GM19023 (cell line): ENCODE data around the gene ID3.

Source experiments
- ATAC-seq: cut with Tn5 transposase; IDR thresholded peaks from one replicate; pipeline ENCODE4 v1.9.1; 2021; ENCODE audit warnings: mild to moderate bottlenecking, moderate library complexity; ENCODE audit not compliant: unreplicated experiment

The ID3 gene

DNA sequence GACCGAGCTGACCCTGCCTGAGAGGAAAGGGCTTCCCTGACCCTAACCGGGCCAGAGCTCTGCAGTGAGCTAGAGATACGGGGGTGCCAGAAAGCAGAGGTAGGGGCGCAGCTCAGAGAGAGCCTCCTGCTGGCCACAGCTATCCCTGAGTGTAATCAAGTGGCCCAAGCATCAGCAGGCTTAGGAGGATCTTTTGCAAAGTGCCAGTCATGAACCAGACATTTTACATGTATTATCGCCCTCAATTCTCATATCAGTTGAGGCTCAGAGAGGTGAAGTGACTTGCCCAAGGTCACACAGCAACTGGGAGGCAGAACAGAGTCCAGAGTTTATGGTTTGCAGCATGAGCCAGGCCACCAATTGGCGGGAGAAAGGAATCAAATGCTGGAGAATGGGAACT is 7.0 kb upstream of the ID3 start:
- ATAC-seq: no peak

DNA sequence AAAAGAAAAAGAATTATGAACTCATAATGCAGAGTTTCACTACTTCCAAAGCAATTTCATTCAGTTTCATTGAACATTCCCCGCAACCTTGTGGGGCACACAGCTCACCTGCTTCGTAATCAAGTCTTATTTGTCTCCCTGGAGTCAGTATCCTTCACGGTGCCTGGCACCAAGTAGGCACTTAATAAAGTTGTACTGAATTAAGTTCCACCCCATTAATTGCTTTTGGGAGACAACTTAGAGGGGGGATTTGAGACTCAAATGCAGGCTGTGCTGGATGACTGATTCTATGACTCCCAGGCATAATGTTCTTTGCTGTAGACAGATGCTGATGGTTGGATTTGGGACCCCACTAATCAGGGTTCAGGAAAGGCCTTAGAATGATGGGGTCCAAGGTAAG is 6.5 kb upstream of the ID3 start:
- ATAC-seq: no peak

DNA sequence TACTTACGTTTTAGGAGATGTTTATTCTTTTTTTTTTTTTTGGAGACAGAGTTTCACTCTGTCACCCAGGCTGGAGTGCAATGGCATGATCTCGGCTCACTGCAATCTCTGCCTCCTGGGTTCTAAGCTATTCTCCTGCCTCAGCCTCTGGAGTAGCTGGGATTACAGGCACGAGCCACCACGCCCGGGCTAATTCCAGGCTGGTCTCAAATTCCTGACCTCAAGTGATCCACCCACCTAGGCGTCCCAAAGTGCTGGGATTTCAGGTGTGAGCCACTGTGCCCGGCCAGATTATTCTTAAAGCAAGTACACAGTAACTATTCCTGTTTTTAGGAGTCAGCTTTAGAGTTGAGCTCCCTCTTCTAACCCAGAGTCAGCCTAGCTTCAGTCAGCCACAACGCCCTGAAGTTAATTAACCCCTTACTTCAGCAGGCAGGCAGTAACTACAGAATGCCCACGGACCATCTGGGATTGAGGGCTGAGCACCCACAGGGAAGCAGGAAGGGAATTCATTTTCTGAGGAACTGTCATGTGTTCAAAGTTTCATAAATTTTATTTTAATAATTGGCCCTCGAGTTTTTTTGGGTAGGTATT is 5.3 kb upstream of the ID3 start:
- no peak for ATAC-seq

DNA sequence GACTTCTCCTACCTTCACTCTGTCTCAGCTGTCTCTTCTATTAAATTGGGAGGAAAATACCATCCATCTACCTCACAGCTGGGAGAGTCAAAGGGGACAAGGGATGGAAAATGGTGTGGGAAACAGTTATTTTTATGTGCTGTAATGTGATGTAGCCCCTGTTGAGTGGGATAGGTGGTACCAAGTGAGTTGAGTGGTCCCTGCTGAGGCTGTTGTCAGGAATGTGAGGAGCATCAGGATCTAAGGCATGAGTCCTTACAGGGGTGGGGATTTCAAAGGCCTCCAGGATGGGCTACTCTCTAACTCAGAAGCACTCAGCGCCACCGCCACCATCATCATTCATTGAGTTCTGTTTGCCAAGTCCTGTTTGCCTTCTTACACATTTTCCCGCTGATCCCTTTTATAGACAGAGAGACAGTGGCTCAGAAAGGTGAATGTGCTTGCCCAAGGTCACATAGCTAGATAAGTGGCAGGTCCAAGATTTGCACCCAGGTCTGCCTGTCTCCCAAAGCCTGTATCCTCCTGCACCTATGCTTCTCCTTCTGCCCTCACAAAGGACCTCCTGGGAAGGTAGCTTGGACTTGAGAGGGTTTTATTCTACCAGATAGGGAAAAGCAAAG is 4.6 kb upstream of the ID3 start:
- ATAC-seq: no peak

DNA sequence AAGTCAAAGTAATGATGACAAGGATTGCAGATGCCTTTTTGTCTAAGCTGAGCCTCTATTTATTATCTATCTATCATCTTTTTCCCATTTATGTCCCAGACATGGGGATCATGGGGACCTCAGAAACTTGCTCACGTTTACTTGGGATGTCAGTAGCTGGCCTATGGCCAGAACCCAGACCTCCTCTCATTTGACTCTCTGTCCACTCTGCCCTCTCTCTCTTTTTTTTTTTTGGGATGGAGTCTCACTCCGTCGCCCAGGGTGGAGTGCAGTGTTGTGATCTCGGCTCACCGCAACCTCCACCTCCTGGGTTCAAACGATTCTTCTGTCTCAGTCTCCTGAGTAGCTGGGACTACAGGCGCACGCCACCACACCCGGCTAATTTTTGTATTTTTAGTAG is 3.7 kb upstream of the ID3 start:
- ATAC-seq: no peak

DNA sequence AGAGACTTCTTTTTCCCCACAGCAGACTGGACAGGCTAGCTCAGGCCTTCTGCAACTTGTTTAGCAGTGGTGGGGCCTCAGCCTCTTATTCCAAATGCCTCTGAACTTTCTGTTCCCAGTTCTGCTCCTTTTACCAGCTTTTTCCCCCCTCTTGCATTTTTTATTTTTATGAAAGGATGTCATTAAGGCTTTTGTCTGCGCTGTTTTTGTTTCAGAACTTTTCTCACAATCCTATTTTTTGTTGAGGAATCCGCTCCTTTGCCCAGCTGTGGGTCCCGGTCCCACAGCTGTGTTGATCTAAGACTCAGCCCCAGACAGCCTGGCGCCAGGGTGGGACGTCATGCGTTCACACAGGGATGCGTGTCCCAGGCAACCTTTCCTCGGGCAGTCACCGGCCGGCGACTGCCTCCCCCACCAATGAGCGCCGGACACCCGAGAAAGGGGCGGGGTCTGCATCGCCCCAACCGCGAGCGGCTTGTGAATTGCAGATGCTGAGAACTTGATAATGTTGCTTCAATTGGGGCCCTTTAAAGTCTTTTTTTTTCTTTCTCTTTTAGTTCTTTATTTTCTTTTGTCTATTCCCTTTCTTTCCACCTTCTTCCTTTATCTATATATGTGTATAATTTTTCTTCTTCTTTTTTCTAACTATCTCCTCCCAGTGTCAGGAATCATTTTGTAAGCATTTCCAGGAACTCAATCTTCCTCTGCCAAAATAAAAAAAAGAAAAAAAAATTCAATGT is 3.0 kb upstream of the ID3 start:
- ATAC-seq: no peak

DNA sequence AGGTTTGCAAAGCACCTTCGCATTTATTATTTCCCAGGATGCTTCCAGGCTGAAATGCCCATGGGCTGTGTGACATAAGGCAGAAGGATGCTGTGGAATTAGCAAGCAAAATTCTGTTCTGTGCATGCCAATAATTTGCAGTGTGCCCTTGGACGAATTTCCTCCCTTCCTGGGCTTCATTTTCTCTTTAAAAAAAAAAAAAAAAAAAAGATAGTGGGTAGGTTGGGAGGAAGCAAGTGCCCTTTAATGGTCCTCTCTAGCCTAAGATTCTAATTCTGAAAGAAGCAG is 2.5 kb upstream of the ID3 start:
- ATAC-seq: no peak

DNA sequence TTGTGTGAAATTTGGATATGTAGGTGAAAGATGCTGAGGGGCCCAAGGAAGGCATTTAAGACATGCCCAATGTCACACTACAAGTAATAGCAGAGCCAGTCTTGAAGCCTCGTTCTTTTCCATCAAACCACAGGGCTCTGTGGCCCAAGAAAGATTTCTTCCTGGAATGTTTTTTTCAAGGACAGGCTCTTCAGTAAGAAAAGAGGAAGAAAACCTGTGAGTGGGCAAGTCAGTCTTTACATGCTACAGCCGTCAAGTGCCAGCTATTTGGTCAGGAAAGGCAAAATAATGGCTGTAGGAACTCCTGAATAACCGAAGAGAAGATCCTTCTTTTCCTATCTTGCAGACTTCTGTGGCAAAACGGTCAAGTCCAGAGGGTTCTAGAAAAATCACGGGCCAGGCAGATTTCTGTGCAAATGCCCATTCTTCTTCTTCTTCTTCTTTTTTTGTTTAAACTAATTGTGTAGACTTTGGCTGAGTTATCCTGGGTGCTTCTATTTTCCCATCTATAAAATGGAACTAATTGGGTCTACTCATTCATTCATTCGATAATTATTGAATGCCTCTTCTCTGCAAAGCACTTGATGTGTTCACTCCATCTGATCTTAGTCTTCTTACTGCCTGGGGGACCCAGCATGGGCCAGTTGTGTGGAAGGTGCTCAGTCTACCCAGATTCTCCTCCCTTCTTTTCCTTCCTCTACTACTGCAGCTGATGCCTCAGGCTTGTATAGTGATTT is 1.9 kb upstream of the ID3 start:
- no peak for ATAC-seq

DNA sequence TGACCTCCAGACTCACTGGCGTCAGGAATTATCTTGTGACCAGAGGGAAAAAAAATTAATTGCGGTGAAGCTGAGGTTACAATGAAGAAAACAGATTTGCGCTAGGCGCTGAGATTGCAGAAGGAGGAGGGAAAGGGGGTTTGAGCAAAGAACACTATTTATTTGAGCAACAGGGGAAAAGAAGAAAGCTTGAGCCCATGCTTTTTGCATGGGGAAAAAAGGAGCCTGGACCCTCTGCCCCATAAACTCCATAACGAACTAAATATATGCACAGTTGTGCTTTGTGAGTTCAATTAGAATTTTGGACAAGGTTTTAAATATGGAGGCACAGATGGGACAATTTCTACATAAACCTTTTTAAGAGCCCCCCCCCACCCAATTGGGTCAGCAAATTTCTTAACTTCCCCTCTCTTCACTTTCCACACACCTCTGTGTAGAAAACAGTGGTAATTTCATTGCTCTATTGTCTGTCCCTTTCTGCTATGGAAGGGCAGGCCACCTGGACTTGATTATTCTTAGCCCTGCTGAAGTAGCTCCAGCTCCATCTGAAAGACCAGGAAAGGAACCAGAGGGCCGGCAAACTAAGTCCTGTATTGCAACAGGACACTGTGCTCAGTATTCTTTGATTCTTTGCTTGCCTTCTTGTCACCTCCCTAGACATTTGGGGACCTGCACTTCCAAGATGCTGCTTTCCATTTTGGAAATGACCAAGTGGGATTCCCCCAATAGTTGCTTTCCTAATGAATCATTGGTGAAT is 862 bp upstream of the ID3 start:
- ATAC-seq: no peak

DNA sequence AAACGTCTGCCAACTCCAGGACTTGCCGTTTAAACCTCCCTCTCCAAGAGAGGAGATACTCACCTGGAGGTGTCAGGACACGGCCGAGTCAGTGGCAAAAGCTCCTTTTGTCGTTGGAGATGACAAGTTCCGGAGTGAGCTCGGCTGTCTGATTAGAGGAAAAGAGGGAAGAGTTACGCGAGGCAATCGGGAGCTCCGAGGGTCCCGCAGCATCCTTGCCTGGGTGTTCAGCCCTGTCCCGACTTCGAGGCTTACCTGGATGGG is 497 bp downstream of the ID3 start:
- ATAC-seq: no peak

DNA sequence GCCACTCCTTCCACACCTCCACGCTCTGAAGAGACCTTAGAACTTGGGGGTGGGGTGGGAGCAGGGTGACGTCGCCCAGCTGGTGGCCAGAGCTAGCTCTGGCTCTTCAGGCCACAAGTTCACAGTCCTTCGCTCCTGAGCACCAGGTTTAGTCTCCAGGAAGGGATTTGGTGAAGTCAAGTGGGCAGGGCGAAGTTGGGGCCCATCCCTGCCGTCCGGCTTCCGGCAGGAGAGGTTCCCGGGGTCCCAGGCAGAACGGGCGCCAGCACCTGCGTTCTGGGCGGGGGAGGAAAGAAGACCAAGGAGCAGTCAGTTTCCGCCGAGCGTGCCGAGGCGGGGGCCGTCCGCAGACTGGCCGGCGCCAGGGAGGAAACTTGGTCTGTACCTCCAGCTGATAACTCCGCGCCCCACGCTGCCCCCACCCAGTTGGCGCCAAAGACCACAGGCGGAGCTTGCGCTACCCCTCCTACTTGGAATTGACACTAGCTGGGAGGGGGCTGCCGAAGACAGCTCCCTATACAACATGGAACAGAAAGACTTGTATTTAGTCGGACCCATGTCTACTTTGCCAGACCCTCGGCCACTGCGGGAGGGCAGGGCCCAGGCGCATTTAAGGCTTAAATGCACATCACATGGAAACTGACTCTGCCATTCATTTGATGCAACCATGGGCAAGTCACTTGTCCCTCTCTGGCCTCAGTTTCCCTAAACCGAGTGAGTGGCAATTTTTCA is 995 bp downstream of the ID3 start:
- ATAC-seq: no peak

DNA sequence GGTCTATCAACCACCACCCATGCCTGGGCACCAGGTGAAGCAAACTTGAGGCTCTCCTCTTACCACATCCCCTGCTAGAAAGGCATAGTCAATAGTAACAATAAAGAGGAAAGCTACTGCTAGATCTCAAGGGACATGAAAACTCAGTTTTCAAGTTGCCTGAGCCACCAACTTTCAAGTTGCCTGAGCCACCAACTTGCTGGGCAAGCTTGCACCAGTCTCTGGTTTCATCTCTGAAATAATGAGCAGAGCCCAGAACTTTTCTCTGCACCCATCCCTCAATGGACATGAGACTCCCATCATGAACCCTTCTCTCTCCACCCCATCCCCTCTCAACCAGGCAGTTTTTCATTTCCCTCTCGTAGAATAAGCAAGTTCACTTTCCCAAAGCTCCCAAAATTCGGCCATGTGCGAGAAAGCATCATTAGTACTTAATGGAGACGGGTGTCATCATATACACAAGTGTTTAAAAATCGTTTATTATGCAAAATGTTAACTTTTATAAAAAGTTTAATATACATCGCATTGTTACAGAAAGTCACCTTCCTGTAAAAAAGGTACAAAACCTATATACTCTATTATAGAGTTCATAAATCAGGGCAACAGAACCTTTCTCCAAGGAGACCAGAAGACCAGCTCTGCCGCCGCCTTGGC is 1.7 kb downstream of the ID3 start:
- ATAC-seq: no peak

DNA sequence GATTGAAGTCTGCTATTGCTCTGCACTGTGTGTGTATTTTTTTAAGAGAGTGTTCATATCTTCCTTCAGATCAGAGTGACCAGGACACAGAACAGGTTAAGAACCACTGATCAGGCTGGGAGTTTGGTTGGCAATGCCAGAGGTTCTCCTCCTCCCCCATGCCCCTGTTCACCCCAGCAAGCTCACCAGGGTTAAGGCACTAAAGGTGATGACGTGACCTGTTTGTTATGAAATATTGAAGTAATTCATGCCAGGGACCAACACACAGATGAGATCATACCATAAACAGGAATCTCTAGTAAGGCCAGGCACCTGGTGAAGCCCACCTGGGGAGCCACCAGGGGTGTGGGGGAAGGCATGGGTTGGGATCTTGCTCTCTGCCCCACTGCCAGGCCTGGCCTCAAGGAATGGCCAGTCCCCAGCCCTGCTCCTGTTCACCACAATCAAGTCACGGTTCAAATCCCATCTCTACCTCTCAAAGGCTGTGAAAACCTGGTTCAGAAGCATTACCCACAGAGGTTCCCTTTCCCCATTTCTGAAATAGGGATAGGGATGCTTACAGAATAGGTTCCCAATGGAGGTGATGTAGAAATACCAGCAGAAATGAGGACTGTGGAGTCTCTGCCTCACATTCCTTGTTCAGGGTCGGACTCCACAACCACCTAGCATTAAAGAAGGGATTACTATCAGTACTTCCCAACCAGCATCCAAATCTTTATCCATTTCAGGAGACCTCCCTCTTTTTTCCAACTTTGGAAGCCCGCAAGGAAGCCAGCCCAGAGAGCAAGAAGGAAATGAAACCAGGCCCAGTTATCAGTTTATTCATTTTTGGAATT is 2.4 kb downstream of the ID3 start:
- no peak for ATAC-seq

DNA sequence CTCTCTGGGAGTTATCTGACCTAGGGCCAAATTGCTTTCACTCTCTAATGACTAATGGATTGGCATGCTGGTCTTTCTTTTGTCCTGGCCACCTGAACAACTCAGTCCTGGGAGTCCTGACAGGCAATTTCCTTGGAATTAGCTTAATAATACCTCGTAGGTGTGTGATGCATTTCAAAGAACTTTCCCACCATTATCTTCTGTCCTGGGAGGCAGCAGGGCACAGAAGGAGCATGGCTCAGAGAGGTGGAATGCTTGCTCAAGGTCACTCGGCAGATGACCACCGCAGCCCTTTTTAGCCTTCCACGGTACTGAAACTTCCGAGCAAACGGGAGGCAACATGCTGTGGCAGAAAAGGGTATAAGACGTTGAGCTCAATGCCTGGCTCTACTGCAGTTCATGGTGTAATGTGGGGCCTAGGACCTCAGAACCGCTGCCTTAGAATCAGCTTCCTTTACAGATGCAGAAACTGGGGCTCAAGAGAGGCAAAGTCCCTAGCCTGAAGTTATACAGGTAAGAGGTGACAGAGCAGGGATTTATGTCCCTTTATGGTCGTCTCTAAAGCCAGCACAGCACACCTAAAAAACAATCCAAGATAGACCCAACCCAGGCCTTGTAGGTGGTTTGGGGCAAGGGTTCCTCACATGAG is 3.2 kb downstream of the ID3 start:
- ATAC-seq: no peak

DNA sequence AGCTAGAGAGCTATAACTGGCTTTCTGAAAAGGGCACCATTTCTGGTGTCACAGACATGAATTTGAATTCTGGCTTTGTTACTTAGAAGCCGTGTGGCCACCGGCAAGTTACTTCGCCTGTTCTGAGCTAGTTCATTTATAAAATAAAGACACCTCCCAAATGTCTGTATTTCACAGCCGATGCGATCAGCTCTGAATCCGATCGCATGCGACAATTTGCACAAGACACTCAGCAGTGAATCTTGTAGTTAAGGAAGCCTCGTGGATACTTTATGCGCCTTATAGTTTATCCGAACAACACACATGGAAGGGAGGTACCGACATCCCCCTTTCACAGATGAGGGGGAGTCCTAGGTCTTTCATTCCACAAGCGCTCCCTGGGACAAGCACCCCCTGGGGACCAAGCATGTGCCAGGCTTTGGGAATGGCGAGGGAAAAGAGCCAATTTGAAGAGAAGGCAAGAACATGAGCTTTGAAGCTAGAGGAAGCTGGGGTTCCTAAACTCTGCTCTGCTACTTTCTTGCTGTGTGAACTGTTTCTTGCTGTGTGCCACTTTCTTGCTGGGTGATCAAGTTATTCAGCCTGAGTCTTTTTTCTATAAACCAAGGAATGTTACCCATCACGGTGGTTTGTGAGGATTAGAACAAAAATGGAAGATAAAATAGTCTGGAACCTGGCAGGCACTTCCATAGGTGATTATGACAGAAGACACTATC is 3.9 kb downstream of the ID3 start:
- no peak for ATAC-seq

DNA sequence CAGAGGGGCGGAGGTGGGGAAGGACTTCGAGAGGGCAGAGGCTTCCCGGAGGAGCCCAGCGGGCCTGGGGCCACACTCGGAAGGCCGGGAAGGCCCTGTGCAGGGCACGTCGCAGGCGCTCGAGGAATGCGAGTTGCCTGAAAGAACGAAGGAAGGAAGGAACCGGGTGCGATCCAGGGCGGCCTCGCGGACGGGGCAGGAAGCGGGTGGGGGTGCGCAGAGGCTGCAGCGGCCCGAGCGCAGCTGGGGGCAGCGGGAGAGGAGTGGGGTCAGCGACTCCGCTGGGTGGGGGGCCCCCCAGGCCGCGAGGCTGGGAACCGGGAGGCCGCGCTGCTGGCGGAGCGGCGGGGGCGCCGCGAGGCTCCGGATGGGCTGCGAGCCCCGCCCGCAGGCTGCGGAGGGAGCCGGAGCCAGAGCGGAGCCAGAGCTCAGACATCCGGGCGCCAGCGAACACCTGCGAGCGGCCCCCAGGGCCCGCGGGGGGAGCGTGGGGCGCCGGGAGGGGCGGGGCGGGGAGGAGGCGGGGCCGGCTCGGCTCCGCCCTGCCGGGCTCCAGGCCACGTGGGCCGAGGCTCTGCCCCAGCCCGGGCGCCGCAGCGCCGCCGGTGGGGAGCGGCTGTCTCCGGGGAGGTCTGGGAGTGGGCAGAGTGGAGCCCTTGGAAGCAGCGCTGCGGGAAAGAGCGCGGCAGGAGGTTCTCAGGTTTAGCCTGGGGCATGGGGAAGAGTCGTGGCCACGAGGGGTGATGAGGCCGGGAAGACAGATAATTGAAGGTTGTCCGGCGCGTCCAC is 4.6 kb downstream of the ID3 start:
- peak; percentile 61 for ATAC-seq

DNA sequence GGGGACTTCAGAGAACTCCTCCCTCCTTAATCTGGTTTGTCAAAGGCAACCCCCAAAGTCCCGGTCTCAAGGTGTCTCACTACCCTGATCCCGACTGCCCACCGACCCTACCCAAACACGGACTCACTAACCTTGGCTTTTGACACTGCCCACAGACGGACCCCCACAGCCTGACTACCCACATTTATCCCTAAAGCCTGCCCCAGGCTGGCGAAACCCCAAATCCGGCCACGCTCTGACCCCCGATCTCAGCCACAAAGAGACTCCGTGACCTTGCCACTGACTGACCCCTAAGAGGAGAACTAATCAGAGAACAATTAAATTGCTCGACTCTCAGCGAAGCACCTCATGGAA is 5.2 kb downstream of the ID3 start:
- no peak for ATAC-seq
